Endothelial cell of umbilical vein (primary cell): ENCODE results near the gene CLIP2. TPM values are rescaled to one million over a fixed set of nuclear protein-coding genes. Genes with fewer than 3 reads are reported as not detected.

ENCODE experiments used
- BruUV-seq: library from RNA; stranded (reverse); fragments of 400-500 nt; replicated peaks from 2 replicates; lab custom pipeline; 2021; lab: Mats Ljungman, UMichigan
- CTCF ChIA-PET: fragments of 300-600, 350-600 bp; sonication (Branson Sonifier 250); formaldehyde crosslinking; loops from one replicate; lab custom pipeline; 2021; ENCODE audit warnings: antibody characterized with exemption, inconsistent platforms; lab: Charles Lee
- POLR2A ChIA-PET: fragments of 300-600, 350-600 bp; sonication (Branson Sonifier 250); formaldehyde crosslinking; loops from one replicate; lab custom pipeline; 2021; ENCODE audit warnings: antibody characterized with exemption, inconsistent platforms; lab: Charles Lee
- DNase-seq: peaks from one replicate; pipeline ENCODE4 v3.0.0-alpha.2; 2011; ENCODE audit warnings: low read depth, low spot score
- FAIRE-seq: peaks from 2 replicates; lab custom pipeline; 2011; peaks lifted over from hg19 to GRCh38; lab: Jason Lieb, UNC
- H2AFZ ChIP-seq: 2 replicates; pipeline ENCODE4 v1.6.0; 2012; ENCODE audit warnings: low read depth, low read length, control low read depth, inconsistent platforms
- H3K27ac ChIP-seq: 2 replicates; pipeline ENCODE4 v1.5.1; 2011; ENCODE audit warnings: low read depth, mild to moderate bottlenecking, control low read depth, low read length, moderate library complexity; ENCODE audit not compliant: insufficient read depth
- H3K27me3 ChIP-seq, 2 experiments: 2 replicates each; pipeline versions ENCODE4 v1.6.0 to v1.6.1; 2011; ENCODE audit warnings: low read length in 2 of 2, mixed read lengths in 1 of 2; ENCODE audit not compliant: control insufficient read depth in 2 of 2, insufficient read depth in 2 of 2
- H3K36me3 ChIP-seq, 2 experiments: 2 replicates in 1 of 2; 3 replicates in 1 of 2; pipeline ENCODE4 v1.5.1; 2011; ENCODE audit warnings: low read length in 2 of 2, mild to moderate bottlenecking in 1 of 2, moderate library complexity in 1 of 2; ENCODE audit not compliant: control insufficient read depth in 2 of 2, insufficient read depth in 2 of 2; ENCODE audit errors: extremely low read depth in 1 of 2
- H3K4me1 ChIP-seq: 3 replicates; pipeline ENCODE4 v1.5.1; 2011; ENCODE audit warnings: mild to moderate bottlenecking, low read length; ENCODE audit not compliant: control insufficient read depth, insufficient read depth; ENCODE audit errors: extremely low read depth
- H3K4me2 ChIP-seq: 2 replicates; pipeline ENCODE4 v1.6.1; 2011; ENCODE audit warnings: low read length, control low read depth, mixed read lengths; ENCODE audit not compliant: insufficient read depth
- H3K4me3 ChIP-seq, 3 experiments: fragments of 200-600 bp in 1 of 3; sonication (generic), shearing (Covaris generic) in 1 of 3; replicated peaks in 1 of 3; 2 replicates each; pipeline ENCODE4 v1.5.1; 2011 to 2016; ENCODE audit warnings: control low read depth in 3 of 3, low read length in 3 of 3, mild to moderate bottlenecking in 2 of 3, inconsistent platforms in 1 of 3, low read depth in 1 of 3, moderate library complexity in 1 of 3; ENCODE audit not compliant: insufficient read depth in 1 of 3
- H3K79me2 ChIP-seq: 2 replicates; pipeline ENCODE4 v1.6.0; 2012; ENCODE audit warnings: low read length, inconsistent platforms; ENCODE audit not compliant: control insufficient read depth, insufficient read depth
- H3K9ac ChIP-seq: replicated peaks from 2 replicates; pipeline ENCODE3; 2011; ENCODE audit warnings: low read length, control low read depth; ENCODE audit not compliant: insufficient read depth; ENCODE audit errors: extremely low read depth
- H3K9me1 ChIP-seq: replicated peaks from 3 replicates; pipeline ENCODE4 v1.6.0; 2011; ENCODE audit warnings: mild to moderate bottlenecking, low read length; ENCODE audit not compliant: control insufficient read depth, insufficient read depth; ENCODE audit errors: extremely low read depth
- H3K9me3 ChIP-seq: replicated peaks from 2 replicates; pipeline ENCODE4 v1.5.1; 2012; ENCODE audit warnings: low read length, inconsistent platforms; ENCODE audit not compliant: control insufficient read depth, insufficient read depth
- H4K20me1 ChIP-seq: replicated peaks from 2 replicates; pipeline ENCODE3; 2011; ENCODE audit warnings: mild to moderate bottlenecking, low read length; ENCODE audit not compliant: control insufficient read depth, insufficient read depth; ENCODE audit errors: extremely low read depth
- CTCF ChIP-seq, 2 donors: IDR thresholded peaks; 1 replicate in 1 of 2; 2 replicates in 1 of 2; pipeline ENCODE4 v1.5.1; 2011; ENCODE audit warnings: low read length in 2 of 2, mild to moderate bottlenecking in 2 of 2, moderate library complexity in 2 of 2, control low read depth in 1 of 2, inconsistent platforms in 1 of 2, low read depth in 1 of 2; ENCODE audit not compliant: insufficient read depth in 1 of 2; ENCODE audit errors: extremely low read depth in 1 of 2
- EZH2 ChIP-seq: IDR thresholded peaks from 2 replicates; pipeline ENCODE4 v1.6.1; 2012; ENCODE audit warnings: borderline replicate concordance, low read depth, mild to moderate bottlenecking, moderate library complexity, low read length, inconsistent platforms; ENCODE audit not compliant: severe bottlenecking
- FOS ChIP-seq: IDR thresholded peaks from 2 replicates; pipeline ENCODE4 v1.6.1; 2011; ENCODE audit warnings: mild to moderate bottlenecking, low read length, moderate library complexity, borderline replicate concordance; ENCODE audit not compliant: insufficient read depth
- GATA2 ChIP-seq: IDR thresholded peaks from 2 replicates; pipeline ENCODE4 v1.7.0; 2011; ENCODE audit warnings: low read depth, mild to moderate bottlenecking, moderate library complexity, mixed read lengths, low read length; ENCODE audit not compliant: insufficient read length, insufficient read depth
- JUN ChIP-seq: IDR thresholded peaks from 2 replicates; pipeline ENCODE4 v1.6.1; 2011; ENCODE audit warnings: borderline replicate concordance, low read depth; ENCODE audit not compliant: insufficient read length, insufficient read depth
- MAX ChIP-seq: IDR thresholded peaks from 2 replicates; pipeline ENCODE4 v1.6.1; 2011; ENCODE audit not compliant: insufficient read depth, insufficient read length
- MYC ChIP-seq: IDR thresholded peaks from one replicate; pipeline ENCODE4 v1.6.1; 2011; ENCODE audit warnings: mild to moderate bottlenecking, low read depth, low read length
- POLR2A ChIP-seq: IDR thresholded peaks from 2 replicates; pipeline ENCODE4 v1.6.1; 2012; ENCODE audit warnings: low read depth, mild to moderate bottlenecking, control low read depth, low read length
- POLR2AphosphoS5 ChIP-seq: IDR thresholded peaks from 2 replicates; pipeline ENCODE4 v1.6.1; 2012; ENCODE audit warnings: low read depth, mild to moderate bottlenecking, control low read depth, low read length, moderate library complexity; ENCODE audit not compliant: insufficient read depth
- dilution Hi-C: fragments of 300-500 bp; cut with MboI; formaldehyde crosslinking; loops from one replicate; pipeline ENCODE4 v1.15.0; 2019; ENCODE audit warnings: low sequenced_read_pairs; ENCODE audit not compliant: extremely low pct_ligation_motif_present
- intact Hi-C: fragments of 100-400 bp; cut with micrococcal nuclease; formaldehyde crosslinking; loops from one replicate; pipeline ENCODE4 v1.10.0; 2022
- polyA plus RNA-seq, 4 experiments: library from polyadenylated mRNA; depleted of rRNA in 3 of 4; stranded (reverse) in 3 of 4; unstranded in 1 of 4; fragments of >200 nt; gene quantifications; 2 replicates each; pipeline versions ENCODE4 v1.2.1 to v1.2.3, GENCODE V29; 2011 to 2012; ENCODE audit warnings: missing spikeins in 1 of 4
- total RNA-seq: library from RNA; stranded (reverse); gene quantifications from 2 replicates; pipeline ENCODE4 v1.2.3, GENCODE V29; 2021

Gene CLIP2
- total and polyA plus RNA-seq, 2 donors (not counting 3 experiments of a cell fraction or from before 2014, with no cell fraction given) = 8.3 to 37.1 TPM

- Histone ChIP-seq H4K20me1 (no peaks in the 10 kb centered on the region), H3K36me3 (no peaks in the 10 kb centered on the region), H3K9ac (no peak overlapping the region), H2AFZ (no peak overlapping the region), H3K27ac (no peak overlapping the region), H3K79me2 (no peaks in the 10 kb centered on the region), H3K9me1 (no peaks in the 10 kb centered on the region), H3K4me2 (no peak overlapping the region), H3K4me1 (no peaks in the 10 kb centered on the region), H3K9me3 (no peaks in the 10 kb centered on the region), H3K27me3 (no peaks in the 10 kb centered on the region), H3K4me3 (no peak overlapping the region)
- ChIA-PET CTCF (interaction anchor here (1.1 kb wide), 1 partner anchor 83 kb away, joined by 3 read pairs; no protein-coding TSS in a partner anchor), POLR2A (no interaction called here)
- TF ChIP-seq POLR2A = no peak
- no peak for TF ChIP-seq JUN
- no peak for TF ChIP-seq GATA2
- no peak for TF ChIP-seq EZH2
- TF ChIP-seq FOS = no peak
- dilution Hi-C loops = no loop called here
- intact Hi-C loops = no loop called here
- no TSS peak for BruUV-seq
- FAIRE-seq (no peak), DNase-seq (no peak)
Observed at GRCh38 chr7:74443543-74444247, 154.5 kb downstream of the CLIP2 start.

- H3K9ac ChIP-seq = no peak overlapping the region
- BruUV-seq = no TSS peak
- peaks cover 3% of the 10 kb centered on the region for H3K79me2 ChIP-seq
- ChIA-PET POLR2A (no interaction called here), CTCF (interaction anchor here (0.5 to 3.1 kb wide), 14 partner anchors 8 to 120 kb away, joined by 3 to 25 read pairs (median 4); no protein-coding TSS in a partner anchor)
- peaks cover 9% of the 10 kb centered on the region for H3K4me1 ChIP-seq
- no peak for FAIRE-seq
- TF ChIP-seq FOS = no peak
- no peak for TF ChIP-seq JUN
- TF ChIP-seq CTCF (IDR thresholded peaks at IDR 0.05; ENCODE audit: extremely low read depth in 1 of 2, insufficient read depth in 1 of 2, low read depth in 1 of 2, low read length in 2 of 2) = no peak
- no peak for TF ChIP-seq POLR2AphosphoS5
- no peak for TF ChIP-seq POLR2A
- TF ChIP-seq MAX = no peak
- TF ChIP-seq MYC = no peak
- no peak for TF ChIP-seq GATA2
- no peak for TF ChIP-seq EZH2
- no peaks in the 10 kb centered on the region for H3K9me1 ChIP-seq
- H3K36me3 ChIP-seq = no peaks in the 10 kb centered on the region
- intact Hi-C loops (no loop called here), dilution Hi-C loops (no loop called here)
- no peaks in the 10 kb centered on the region for H3K9me3 ChIP-seq
- DNase-seq = no peak
- H3K27ac ChIP-seq = no peak overlapping the region
- H3K4me2 ChIP-seq = no peak overlapping the region
- no peak overlapping the region for H2AFZ ChIP-seq
- no peaks in the 10 kb centered on the region for H4K20me1 ChIP-seq
- H3K4me3 ChIP-seq = no peak overlapping the region
- H3K27me3 ChIP-seq = no peaks in the 10 kb centered on the region
Observed at GRCh38 chr7:74449144-74449543, 159.9 kb downstream of the CLIP2 start.
